Measurements from ENCODE around the gene CRIP2. TPM values are rescaled to one million over a fixed set of nuclear protein-coding genes. Genes with fewer than 3 reads are reported as not detected.

Gene CRIP2
- total and polyA plus RNA-seq, 8 donors, result 143 to 229 (median 181) TPM

DNA sequence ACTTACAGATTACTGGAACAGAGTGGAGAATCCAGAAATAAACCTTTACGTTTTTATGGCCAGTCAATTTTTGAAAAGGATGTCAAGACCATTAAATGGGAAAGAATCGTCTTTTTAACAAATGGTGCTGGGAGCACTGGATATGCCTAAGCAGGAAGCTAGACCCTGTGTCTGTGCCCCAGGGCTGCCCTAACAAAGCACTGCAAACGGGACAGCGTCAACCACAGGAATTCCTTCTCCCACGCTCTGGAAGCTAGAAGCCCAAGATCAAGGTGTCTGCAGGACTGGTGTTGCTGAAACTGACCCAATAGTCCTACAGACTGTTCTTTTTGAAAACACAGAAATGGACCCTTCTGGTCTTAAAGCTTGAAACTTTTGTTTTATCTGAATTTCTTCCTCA, 42.5 kb downstream of the CRIP2 start:
- H3K9me3 ChIP-seq, result no peaks in the 10 kb centered on the region
- ATAC-seq (no peak), DNase-seq (no peak)
- H3K36me3 ChIP-seq, result no peaks in the 10 kb centered on the region
- H3K27me3 ChIP-seq, result peaks cover 0 to 45% of the 10 kb centered on the region in 2 donors
- no peaks in the 10 kb centered on the region for H3K4me1 ChIP-seq
- H3K4me3 ChIP-seq, result no peak overlapping the region
- TF ChIP-seq, protein P1, sequence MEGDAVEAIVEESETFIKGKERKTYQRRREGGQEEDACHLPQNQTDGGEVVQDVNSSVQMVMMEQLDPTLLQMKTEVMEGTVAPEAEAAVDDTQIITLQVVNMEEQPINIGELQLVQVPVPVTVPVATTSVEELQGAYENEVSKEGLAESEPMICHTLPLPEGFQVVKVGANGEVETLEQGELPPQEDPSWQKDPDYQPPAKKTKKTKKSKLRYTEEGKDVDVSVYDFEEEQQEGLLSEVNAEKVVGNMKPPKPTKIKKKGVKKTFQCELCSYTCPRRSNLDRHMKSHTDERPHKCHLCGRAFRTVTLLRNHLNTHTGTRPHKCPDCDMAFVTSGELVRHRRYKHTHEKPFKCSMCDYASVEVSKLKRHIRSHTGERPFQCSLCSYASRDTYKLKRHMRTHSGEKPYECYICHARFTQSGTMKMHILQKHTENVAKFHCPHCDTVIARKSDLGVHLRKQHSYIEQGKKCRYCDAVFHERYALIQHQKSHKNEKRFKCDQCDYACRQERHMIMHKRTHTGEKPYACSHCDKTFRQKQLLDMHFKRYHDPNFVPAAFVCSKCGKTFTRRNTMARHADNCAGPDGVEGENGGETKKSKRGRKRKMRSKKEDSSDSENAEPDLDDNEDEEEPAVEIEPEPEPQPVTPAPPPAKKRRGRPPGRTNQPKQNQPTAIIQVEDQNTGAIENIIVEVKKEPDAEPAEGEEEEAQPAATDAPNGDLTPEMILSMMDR (IDR thresholded peaks at IDR 0.05), result no peak
- intact Hi-C loops (cut with DNase I), result no loop called here
- no peak overlapping the region for H3K27ac ChIP-seq

DNA sequence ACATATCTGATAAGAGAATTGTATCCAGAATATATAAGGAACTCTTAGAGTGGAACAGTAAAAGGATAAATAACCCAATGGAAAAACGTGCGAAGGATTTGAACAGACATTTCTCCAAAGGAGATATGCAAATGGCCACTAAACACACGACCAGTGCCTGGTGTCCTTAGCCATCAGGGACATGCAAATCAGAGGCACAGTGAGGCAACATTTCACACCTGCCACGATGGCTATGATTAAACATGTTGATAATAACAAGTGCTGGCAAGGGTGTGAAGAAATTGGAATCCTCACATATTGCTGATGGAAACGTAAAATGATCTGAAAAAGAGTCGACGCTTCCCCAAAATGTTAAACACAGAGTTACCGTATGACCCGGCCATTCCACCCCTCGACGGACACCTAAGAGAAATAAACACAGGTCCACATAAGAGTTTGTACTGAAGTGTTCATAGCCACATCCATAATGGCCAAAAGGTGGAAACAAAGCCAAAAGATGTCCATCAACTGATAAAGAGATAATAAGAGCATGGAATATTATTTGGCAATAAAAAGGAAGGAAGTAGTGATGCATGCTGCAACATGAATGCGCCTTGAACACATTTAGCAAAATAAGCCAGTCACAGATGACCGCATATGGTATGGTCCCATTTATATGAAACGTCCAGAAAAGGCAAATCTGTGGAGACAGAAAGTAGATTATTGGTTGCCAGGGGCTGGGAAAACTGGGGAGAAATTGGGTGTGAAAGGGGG, 45.5 kb downstream of the CRIP2 start:
- Histone ChIP-seq H3K4me3 (no peak overlapping the region), H3K4me1 (no peaks in the 10 kb centered on the region), H3K36me3 (no peaks in the 10 kb centered on the region), H3K27ac (no peak overlapping the region), H3K27me3 (peaks cover 0 to 41% of the 10 kb centered on the region in 2 donors), H3K9me3 (no peaks in the 10 kb centered on the region)
- no peak for ATAC-seq
- TF ChIP-seq, protein P1 (IDR thresholded peaks at IDR 0.05), result no peak
- intact Hi-C loops (cut with DNase I), result no loop called here
- peak in 1 of 4 donors; percentile 1 for DNase-seq

DNA sequence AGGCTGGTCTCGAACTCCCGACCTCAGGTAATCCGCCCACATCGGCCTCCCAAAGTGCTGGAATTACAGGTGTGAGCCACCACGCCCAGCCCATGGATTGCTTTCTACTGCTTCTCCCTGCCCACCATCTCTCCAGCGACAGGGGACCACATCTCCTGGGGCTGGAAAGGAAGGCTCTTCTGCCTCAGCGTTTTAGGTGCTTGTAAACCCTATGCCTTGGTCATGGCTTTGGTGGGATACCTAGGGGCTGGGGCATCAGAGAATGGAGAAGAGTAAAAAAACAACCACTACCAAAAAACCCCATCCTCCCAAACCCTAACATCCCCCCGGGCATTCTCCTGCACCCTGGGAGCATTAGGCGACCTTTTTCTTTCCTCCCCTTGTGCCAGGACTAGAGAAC, 50.7 kb downstream of the CRIP2 start:
- intact Hi-C loops (cut with DNase I), result no loop called here
- no peak for ATAC-seq
- Histone ChIP-seq H3K4me1 (peaks cover 12 to 40% of the 10 kb centered on the region in 2 donors), H3K4me3 (no peak overlapping the region), H3K9me3 (no peaks in the 10 kb centered on the region), H3K27ac (no peak overlapping the region), H3K27me3 (peaks cover 16 to 72% of the 10 kb centered on the region in 2 donors), H3K36me3 (no peaks in the 10 kb centered on the region)
- TF ChIP-seq, protein P1 (IDR thresholded peaks at IDR 0.05), result no peak
- peak in 1 of 4 donors; percentile 16 for DNase-seq

DNA sequence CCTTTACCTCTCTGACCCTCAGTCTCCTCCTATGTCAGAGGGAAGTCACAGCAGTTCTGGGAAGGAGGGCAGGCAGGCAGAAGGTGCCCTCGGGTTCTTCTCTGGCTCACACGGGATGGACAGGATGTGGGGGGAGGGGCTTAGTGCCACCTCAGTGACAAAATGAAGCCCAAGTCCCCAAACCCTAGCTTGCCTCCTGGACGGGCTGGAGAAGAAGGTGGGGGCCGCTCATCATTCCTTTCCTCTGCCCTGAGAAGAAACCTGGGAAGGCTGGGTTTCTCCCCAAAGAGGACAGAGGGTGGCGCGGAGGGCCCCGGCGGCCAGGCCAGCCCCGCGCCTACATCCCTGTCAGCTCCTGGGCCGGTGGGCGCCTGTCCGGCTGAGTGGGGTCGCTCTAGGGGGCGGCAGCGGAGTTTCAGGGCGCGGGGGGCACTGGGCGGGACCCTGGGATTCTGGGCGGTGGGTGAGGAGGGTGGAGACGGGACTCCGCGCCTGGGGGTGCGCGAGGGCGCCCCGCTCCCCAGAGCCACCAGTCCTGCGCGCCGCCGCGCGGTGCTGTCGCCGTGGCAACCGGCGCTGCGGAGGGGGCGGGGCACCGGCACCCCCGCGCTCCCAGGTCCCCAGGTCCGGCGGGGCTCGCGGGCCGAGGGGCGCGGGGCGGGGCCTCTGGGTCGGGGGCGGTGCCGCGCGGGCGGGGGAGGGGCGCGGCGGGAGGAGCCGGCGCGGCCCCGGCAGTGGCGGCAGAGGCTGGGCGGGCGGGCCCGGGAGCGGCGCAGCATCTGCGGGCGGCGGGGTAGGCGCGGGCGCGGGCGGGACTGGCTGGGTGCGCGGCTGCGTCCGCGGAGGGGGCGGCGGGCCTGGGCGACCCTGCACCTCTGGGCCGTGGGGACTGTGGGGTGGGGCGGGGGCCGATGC, 51.5 kb downstream of the CRIP2 start, which contains the start of gene TMEM121:
Gene TMEM121 (plus strand): TSS at position 723 of the 915 bp plus-strand sequence. CDS start 2,252 bp downstream, outside the sequence.
- DNase-seq (peak in 1 of 4 donors; percentile 78), ATAC-seq (no peak)
- Histone ChIP-seq H3K4me1 (peaks cover 12 to 40% of the 10 kb centered on the region in 2 donors), H3K36me3 (no peaks in the 10 kb centered on the region), H3K27ac (no peak within 1 kb of the TSS), H3K9me3 (no peaks in the 10 kb centered on the region), H3K27me3 (peaks cover 16 to 80% of the 10 kb centered on the region in 2 donors), H3K4me3 (peak within 1 kb of the TSS; percentile 52)
- TF ChIP-seq, protein P1 (IDR thresholded peaks at IDR 0.05), result no peak
- intact Hi-C loops (cut with DNase I), result no loop called here

All from left lung (tissue), 10 donors.